Effector memory CD4-positive, alpha-beta T cell (primary cell): Measurements from ENCODE around the gene RNASET2.
"Not testable (repeated sequence)": the region's sequence is repeated elsewhere in the genome, so short reads cannot be mapped to it uniquely, and the experiment has no call there.

Source experiments
- DNase-seq, 3 donors: peaks; one replicate each; pipeline ENCODE4 v3.0.0-alpha.2; 2020
- H3K27ac ChIP-seq: 2 replicates; pipeline ENCODE4 v1.7.0; 2013; ENCODE audit warnings: mild to moderate bottlenecking, low read length, moderate library complexity; ENCODE audit not compliant: insufficient read depth, poor library complexity, severe bottlenecking
- H3K27me3 ChIP-seq: replicated peaks from 2 replicates; pipeline ENCODE4 v1.7.0; 2013; ENCODE audit warnings: mild to moderate bottlenecking, low read length; ENCODE audit not compliant: insufficient read depth, control insufficient read depth, poor library complexity, severe bottlenecking
- H3K36me3 ChIP-seq: 2 replicates; pipeline ENCODE4 v1.7.0; 2013; ENCODE audit warnings: mild to moderate bottlenecking, low read length, moderate library complexity; ENCODE audit not compliant: control insufficient read depth, insufficient read depth
- H3K4me1 ChIP-seq: 2 replicates; pipeline ENCODE4 v1.7.0; 2013; ENCODE audit warnings: low read length, mild to moderate bottlenecking; ENCODE audit not compliant: control insufficient read depth, insufficient read depth, poor library complexity, severe bottlenecking
- H3K4me3 ChIP-seq: 2 replicates; pipeline ENCODE4 v1.7.0; 2013; ENCODE audit warnings: low read length, low read depth, mild to moderate bottlenecking; ENCODE audit not compliant: insufficient read depth, poor library complexity, severe bottlenecking
- H3K9me3 ChIP-seq: 2 replicates; pipeline ENCODE4 v1.7.0; 2013; ENCODE audit warnings: mild to moderate bottlenecking, low read length, moderate library complexity; ENCODE audit not compliant: control insufficient read depth

The RNASET2 gene

GRCh38 chr6:166915484-166915883 is 40.9 kb downstream of the RNASET2 start:
- DNase-seq, H3K9me3 ChIP-seq, H3K27me3 ChIP-seq, H3K27ac ChIP-seq, H3K36me3 ChIP-seq, H3K4me3 ChIP-seq, H3K4me1 ChIP-seq: not testable (repeated sequence)

- H3K9me3 ChIP-seq, DNase-seq, H3K4me3 ChIP-seq, H3K36me3 ChIP-seq, H3K27me3 ChIP-seq, H3K4me1 ChIP-seq, H3K27ac ChIP-seq: not testable (repeated sequence)
Measured at GRCh38 chr6:166914952-166915351, 41.4 kb downstream of the RNASET2 start.

- no peak for DNase-seq
- Histone ChIP-seq H3K36me3 (no peaks in the 10 kb centered on the region), H3K27me3 (no peaks in the 10 kb centered on the region), H3K4me1 (peaks cover 10% of the 10 kb centered on the region), H3K27ac (no peak overlapping the region), H3K9me3 (no peaks in the 10 kb centered on the region), H3K4me3 (no peak overlapping the region)
Measured at GRCh38 chr6:166911248-166911677, 45.1 kb downstream of the RNASET2 start.

- DNase-seq, result no peak
- Histone ChIP-seq H3K4me1 (peaks cover 10% of the 10 kb centered on the region), H3K36me3 (no peaks in the 10 kb centered on the region), H3K9me3 (no peaks in the 10 kb centered on the region), H3K4me3 (no peak overlapping the region), H3K27me3 (no peaks in the 10 kb centered on the region), H3K27ac (no peak overlapping the region)
Measured at GRCh38 chr6:166910601-166911000, 45.7 kb downstream of the RNASET2 start.

- DNase-seq, result no peak
- peaks cover 10% of the 10 kb centered on the region for H3K4me1 ChIP-seq
- H3K36me3 ChIP-seq, result no peaks in the 10 kb centered on the region
- H3K27ac ChIP-seq, result no peak overlapping the region
- H3K27me3 ChIP-seq, result no peaks in the 10 kb centered on the region
- no peak overlapping the region for H3K4me3 ChIP-seq
- H3K9me3 ChIP-seq, result no peaks in the 10 kb centered on the region
Measured at GRCh38 chr6:166908811-166909210, 47.5 kb downstream of the RNASET2 start.

GRCh38 chr6:166907871-166908806 is 48.2 kb downstream of the RNASET2 start:
- DNase-seq, result no peak
- Histone ChIP-seq H3K9me3 (no peaks in the 10 kb centered on the region), H3K27me3 (no peaks in the 10 kb centered on the region), H3K4me3 (peak overlapping the region; percentile 4), H3K27ac (no peak overlapping the region), H3K4me1 (peaks cover 10% of the 10 kb centered on the region), H3K36me3 (no peaks in the 10 kb centered on the region)

- Histone ChIP-seq H3K36me3 (no peaks in the 10 kb centered on the region), H3K27ac (no peak overlapping the region), H3K9me3 (no peaks in the 10 kb centered on the region), H3K4me3 (peak overlapping the region; percentile 4), H3K27me3 (no peaks in the 10 kb centered on the region), H3K4me1 (peaks cover 10% of the 10 kb centered on the region)
- DNase-seq, result no peak
Measured at GRCh38 chr6:166907373-166907841, 48.9 kb downstream of the RNASET2 start.

- peaks cover 10% of the 10 kb centered on the region for H3K4me1 ChIP-seq
- no peak overlapping the region for H3K4me3 ChIP-seq
- DNase-seq, result no peak
- H3K27me3 ChIP-seq, result no peaks in the 10 kb centered on the region
- H3K36me3 ChIP-seq, result no peaks in the 10 kb centered on the region
- H3K9me3 ChIP-seq, result no peaks in the 10 kb centered on the region
- H3K27ac ChIP-seq, result no peak overlapping the region
Measured at GRCh38 chr6:166906376-166907044, 49.8 kb downstream of the RNASET2 start.

- no peaks in the 10 kb centered on the region for H3K27me3 ChIP-seq
- DNase-seq, result no peak
- no peaks in the 10 kb centered on the region for H3K36me3 ChIP-seq
- no peak overlapping the region for H3K4me3 ChIP-seq
- H3K9me3 ChIP-seq, result no peaks in the 10 kb centered on the region
- H3K4me1 ChIP-seq, result peaks cover 10% of the 10 kb centered on the region
- H3K27ac ChIP-seq, result no peak overlapping the region
Measured at GRCh38 chr6:166905505-166906134, 50.7 kb downstream of the RNASET2 start.
